Subcutaneous adipose tissue (tissue), 4 donors: ENCODE results near the gene PRKCQ. TPM values are rescaled to one million over a fixed set of nuclear protein-coding genes. Genes with fewer than 3 reads are reported as not detected.

Experiments used
- total RNA-seq, 4 donors: library from RNA; depleted of rRNA; stranded (reverse); fragments of >200 nt; gene quantifications; one replicate each; pipeline ENCODE4 v1.1.0, GENCODE V29; 2016
- TF ChIP-seq, protein P1 (sequence below): fragments of 450-650 bp; IDR thresholded peaks from one replicate; pipeline ENCODE4 v1.5.1; 2016; ENCODE audit warnings: low read depth, mild to moderate bottlenecking, control low read depth, antibody characterized with exemption, moderate library complexity

PRKCQ gene
- total RNA-seq, 4 donors from 2014 or later = 0.19 to 1.0 (median 0.93) TPM

DNA sequence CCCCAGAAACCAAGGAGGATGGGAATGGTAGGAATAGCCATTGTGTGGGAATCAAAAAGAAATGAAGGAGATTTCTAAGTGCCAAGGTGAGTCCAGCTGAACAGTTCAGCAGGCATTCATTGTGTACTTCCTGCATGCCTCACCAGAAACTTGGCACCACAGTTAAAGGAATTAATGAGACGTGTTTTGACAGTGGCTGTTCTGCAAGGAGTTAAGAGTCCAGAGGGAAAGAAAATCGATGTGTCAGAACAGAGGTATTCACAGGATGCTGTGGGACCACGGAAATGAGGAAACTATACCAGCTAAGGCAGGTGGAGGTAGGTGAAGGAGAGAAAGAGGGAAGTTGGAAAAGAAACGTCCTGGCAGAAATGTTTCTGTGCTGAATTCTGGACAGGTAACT is 78.1 kb downstream of the PRKCQ start:
- TF ChIP-seq, protein P1, sequence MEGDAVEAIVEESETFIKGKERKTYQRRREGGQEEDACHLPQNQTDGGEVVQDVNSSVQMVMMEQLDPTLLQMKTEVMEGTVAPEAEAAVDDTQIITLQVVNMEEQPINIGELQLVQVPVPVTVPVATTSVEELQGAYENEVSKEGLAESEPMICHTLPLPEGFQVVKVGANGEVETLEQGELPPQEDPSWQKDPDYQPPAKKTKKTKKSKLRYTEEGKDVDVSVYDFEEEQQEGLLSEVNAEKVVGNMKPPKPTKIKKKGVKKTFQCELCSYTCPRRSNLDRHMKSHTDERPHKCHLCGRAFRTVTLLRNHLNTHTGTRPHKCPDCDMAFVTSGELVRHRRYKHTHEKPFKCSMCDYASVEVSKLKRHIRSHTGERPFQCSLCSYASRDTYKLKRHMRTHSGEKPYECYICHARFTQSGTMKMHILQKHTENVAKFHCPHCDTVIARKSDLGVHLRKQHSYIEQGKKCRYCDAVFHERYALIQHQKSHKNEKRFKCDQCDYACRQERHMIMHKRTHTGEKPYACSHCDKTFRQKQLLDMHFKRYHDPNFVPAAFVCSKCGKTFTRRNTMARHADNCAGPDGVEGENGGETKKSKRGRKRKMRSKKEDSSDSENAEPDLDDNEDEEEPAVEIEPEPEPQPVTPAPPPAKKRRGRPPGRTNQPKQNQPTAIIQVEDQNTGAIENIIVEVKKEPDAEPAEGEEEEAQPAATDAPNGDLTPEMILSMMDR = no peak

DNA sequence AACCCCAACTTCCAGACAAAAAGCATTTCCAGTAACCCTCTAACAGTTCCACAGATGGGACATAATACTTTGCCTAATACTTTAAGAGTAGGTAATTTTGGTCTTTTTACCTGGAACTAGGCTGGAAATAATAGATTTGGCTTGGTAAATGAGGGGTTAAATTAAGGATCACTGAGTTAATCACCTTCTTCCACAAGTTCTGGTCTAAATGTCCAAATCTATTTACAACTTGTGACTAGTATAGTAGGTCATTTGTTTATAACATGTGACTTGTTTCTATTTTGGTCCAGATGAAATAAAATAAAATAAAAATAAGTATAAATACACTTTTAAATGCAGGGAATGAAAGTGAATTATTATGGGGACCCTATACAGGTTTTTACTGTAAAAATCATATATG is 80.1 kb downstream of the PRKCQ start:
- TF ChIP-seq, protein P1 = no peak

DNA sequence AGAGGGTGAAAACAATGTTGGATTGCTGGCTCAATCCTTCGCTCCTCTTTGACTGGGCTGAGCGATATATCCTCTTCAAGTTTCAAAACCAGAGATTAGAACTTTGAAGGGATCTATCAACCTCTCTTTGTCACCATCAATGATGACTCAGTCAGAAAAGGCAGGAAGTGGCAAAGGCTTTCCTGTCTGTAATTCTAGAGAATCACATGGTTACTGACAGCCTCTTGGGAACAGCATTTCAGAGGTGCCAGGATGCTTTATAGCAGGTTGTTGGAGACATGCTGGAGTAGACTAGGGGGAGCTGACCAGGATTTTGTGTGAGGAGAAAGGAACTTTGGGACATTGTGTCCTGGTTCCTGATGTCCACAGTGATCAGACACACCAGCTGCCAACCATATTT is 81.3 kb downstream of the PRKCQ start:
- TF ChIP-seq, protein P1 = no peak

DNA sequence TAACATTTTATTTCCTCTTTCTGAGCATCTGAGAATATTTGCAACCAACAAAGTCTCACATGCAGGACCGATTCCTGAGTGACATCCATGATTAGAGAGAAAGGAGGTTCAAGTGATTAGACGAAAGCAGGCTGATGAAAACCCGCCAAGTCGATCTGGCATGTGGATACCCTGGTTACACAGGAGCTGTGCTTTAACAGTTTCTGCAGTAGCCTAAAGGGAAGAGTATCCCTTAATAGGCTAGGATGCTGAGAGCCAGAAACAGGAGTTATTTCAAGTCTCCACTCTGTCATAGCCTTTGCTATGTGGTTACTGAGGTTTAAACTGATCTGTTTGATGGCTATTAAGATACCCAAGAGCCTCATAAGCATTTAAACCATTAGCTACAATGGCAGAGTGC is 82.5 kb downstream of the PRKCQ start:
- TF ChIP-seq, protein P1 = no peak

DNA sequence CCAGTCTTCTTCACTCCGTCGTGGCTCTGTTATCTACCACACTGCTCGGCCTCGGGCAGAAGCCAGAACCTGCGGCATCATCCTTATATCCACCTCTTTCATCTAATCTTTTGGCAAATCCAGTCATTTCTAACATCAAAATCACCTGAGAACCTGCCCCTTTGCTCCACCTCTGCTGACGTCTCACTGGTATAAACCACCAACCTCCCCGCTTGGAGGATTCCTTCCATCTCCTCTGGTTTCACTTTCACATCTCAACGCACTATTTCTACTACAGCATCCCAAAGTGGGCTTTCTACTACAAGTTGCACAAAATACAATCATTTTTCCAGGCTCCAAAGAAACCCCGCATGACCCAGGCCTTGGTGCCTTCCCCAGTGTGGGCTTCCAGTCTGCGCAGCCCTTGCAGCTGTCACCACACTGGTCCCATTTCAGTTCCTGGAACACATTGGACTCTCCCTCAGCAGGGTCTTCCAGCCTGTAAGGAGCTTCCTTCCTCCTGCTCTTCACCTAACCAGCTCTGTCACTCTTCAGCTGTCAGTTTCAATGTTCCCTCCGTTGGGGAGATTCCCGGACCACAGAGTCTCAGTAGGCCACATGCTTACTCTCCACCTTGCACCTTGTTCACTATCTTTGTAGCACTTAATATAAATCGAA is 85.0 kb downstream of the PRKCQ start:
- TF ChIP-seq, protein P1 = no peak

DNA sequence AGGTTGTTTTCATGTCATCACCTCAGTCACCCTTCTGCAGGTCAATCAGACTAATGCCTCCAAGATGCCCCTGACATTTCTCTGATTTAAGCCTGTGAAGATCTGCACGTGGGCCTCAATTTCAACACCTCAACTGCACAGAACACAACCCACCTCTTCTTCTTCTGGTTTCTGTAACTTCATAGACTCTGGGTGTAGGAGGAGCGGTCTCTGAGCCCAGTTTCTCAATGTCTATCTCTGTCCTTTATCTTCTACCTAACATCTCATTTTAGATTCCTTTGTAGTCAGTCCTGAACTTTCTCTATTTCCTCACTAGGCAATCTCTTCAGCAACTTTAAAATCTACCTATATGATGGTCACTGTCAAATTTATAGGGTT is 85.6 kb downstream of the PRKCQ start:
- TF ChIP-seq, protein P1 = no peak

DNA sequence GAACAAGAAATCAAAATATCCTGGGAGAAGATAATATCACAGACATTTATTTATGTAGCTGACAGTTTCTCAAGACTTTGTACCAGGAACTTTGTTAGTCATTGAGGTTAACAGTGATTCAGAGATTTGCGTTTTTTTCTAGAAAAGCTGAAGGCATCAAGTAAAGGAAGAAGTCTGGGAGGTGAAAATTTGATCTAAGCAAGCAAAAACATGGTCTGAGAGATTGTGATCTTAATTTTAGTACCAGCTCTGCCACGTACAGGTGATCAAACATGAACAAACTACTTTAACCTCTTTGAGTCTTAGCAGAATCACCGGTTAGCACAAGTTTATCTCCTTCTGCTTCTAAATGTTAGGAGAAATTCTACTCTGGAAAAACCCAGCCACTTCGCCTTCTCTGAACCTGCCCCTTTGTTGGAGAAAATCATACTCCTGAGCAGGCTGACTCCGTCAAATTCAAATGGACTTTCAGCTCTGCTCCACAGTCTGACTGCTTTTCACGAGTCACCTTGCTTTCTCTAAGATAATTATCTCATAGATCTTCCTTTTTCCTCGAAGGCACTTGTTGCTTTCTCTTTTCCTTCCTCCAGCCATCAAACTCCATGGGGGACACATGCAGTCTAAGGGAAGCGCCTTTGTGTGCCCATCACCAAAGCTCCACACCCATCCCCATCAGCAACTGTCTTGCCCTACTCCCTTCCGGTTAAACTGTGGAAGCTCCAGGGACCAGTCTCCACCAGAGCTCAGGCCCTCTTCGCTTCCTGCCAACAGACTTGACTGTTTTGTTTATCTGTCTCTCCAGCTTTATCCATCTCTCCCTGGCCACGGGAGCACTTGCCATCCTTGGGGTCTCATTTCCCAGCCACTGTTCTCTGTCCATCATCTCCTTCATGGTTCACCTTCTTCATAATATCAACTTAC is 86.3 kb downstream of the PRKCQ start:
- TF ChIP-seq, protein P1 = no peak
